IMR-90 (cell line): ENCODE data around the gene CCKAR.

Experiments
- BHLHE40 ChIP-seq: fragments of 150-350 bp; IDR thresholded peaks from 2 replicates; pipeline ENCODE4 v1.6.1; 2016; ENCODE audit warnings: mild to moderate bottlenecking, low read depth, low read length
- CEBPB ChIP-seq: IDR thresholded peaks from 2 replicates; pipeline ENCODE4 v1.6.1; 2012; ENCODE audit warnings: low read depth, low read length, improper control_type of control experiment
- CHD1 ChIP-seq: IDR thresholded peaks from 2 replicates; pipeline ENCODE4 v1.6.1; 2012; ENCODE audit warnings: low read depth, low read length, improper control_type of control experiment
- MAFK ChIP-seq: IDR thresholded peaks from 2 replicates; pipeline ENCODE4 v1.6.1; 2012; ENCODE audit warnings: low read depth, low read length, improper control_type of control experiment
- POLR2A ChIP-seq: IDR thresholded peaks from 2 replicates; pipeline ENCODE4 v1.6.1; 2012; ENCODE audit warnings: mild to moderate bottlenecking, low read depth, low read length
- RAD21 ChIP-seq: IDR thresholded peaks from 2 replicates; pipeline ENCODE4 v1.6.1; 2012; ENCODE audit warnings: low read length, improper control_type of control experiment
- SMC3 ChIP-seq: fragments of 150-350 bp; IDR thresholded peaks from 2 replicates; pipeline ENCODE4 v1.6.1; 2016; ENCODE audit warnings: low read depth, mild to moderate bottlenecking, antibody characterized with exemption, low read length, moderate library complexity
- TF ChIP-seq, protein P1 (sequence below): conservative IDR thresholded peaks from 2 replicates; pipeline ENCODE4 v1.5.1; 2012; ENCODE audit warnings: mild to moderate bottlenecking, low read depth, low read length, improper control_type of control experiment

DNA sequence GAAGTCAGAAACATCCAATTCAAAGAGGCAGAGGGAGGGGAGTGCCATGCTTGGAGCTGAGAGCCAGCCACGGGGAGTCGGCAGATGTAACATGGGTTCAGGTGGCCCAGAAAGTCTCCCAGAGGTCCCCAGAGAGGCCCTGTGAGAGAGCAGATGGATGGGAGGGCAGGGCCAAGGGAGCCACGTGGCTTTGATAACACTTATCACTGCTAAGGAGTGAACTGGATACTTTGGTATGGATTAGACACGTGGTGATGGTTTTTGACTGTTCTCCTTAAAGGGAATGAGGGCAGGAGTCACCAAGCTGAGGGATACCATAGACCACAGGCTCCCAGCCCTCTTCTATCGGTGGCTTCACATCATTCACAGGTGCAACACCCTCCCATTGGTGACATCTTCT lies 13.7 kb downstream of the CCKAR start:
- no peak for TF ChIP-seq MAFK
- no peak for TF ChIP-seq RAD21
- TF ChIP-seq SMC3: no peak
- TF ChIP-seq, protein P1, sequence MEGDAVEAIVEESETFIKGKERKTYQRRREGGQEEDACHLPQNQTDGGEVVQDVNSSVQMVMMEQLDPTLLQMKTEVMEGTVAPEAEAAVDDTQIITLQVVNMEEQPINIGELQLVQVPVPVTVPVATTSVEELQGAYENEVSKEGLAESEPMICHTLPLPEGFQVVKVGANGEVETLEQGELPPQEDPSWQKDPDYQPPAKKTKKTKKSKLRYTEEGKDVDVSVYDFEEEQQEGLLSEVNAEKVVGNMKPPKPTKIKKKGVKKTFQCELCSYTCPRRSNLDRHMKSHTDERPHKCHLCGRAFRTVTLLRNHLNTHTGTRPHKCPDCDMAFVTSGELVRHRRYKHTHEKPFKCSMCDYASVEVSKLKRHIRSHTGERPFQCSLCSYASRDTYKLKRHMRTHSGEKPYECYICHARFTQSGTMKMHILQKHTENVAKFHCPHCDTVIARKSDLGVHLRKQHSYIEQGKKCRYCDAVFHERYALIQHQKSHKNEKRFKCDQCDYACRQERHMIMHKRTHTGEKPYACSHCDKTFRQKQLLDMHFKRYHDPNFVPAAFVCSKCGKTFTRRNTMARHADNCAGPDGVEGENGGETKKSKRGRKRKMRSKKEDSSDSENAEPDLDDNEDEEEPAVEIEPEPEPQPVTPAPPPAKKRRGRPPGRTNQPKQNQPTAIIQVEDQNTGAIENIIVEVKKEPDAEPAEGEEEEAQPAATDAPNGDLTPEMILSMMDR: no peak
- TF ChIP-seq CHD1: no peak
- TF ChIP-seq POLR2A: no peak
- TF ChIP-seq CEBPB: no peak
- no peak for TF ChIP-seq BHLHE40
